GM12891 (cell line): ENCODE data around the gene DNAJC9.

Experiments used
- POLR2A ChIP-seq: IDR thresholded peaks from 2 replicates; pipeline ENCODE4 v1.6.1; 2011; ENCODE audit warnings: low read depth, low read length, control low read depth
- POLR2AphosphoS5 ChIP-seq: IDR thresholded peaks from 2 replicates; pipeline ENCODE4 v1.6.1; 2011; ENCODE audit warnings: low read depth, low read length, control low read depth

GRCh38 chr10:73218431-73219191, 28.4 kb downstream of the DNAJC9 start:
- TF ChIP-seq POLR2AphosphoS5 = no peak
- TF ChIP-seq POLR2A = no peak
